HepG2 (cell line): ENCODE data around the gene ACACB. TPM values are rescaled to one million over a fixed set of nuclear protein-coding genes. Genes with fewer than 3 reads are reported as not detected.

Source experiments
- ATF2 ChIP-seq: sonication (generic); formaldehyde crosslinking; IDR thresholded peaks from 2 replicates; pipeline ENCODE4 v1.4.0; 2020; ENCODE audit warnings: missing genetic modification reagents
- BCL6 ChIP-seq: IDR thresholded peaks from 2 replicates; pipeline ENCODE4 v1.6.1; 2016; ENCODE audit warnings: missing genetic modification reagents, missing compliant biosample characterization
- CEBPB ChIP-seq: IDR thresholded peaks from 2 replicates; pipeline ENCODE4 v1.6.1; 2011; ENCODE audit warnings: low read depth, low read length, improper control_type of control experiment, borderline replicate concordance
- HIVEP1 ChIP-seq: sonication (generic); formaldehyde crosslinking; IDR thresholded peaks from 2 replicates; pipeline ENCODE4 v1.4.0; 2020; ENCODE audit warnings: mild to moderate bottlenecking, missing genetic modification reagents
- HMG20A ChIP-seq: IDR thresholded peaks from 2 replicates; pipeline ENCODE4 v1.6.1; 2016; ENCODE audit warnings: borderline replicate concordance
- HNRNPUL1 ChIP-seq: fragments of 200-400 bp; formaldehyde crosslinking; IDR thresholded peaks from 2 replicates; pipeline ENCODE4 v1.6.1; 2017; ENCODE audit warnings: low read depth, mild to moderate bottlenecking, low read length, moderate library complexity
- KDM4B ChIP-seq: sonication (generic); formaldehyde crosslinking; IDR thresholded peaks from 2 replicates; pipeline ENCODE4 v1.4.0; 2020; ENCODE audit warnings: missing genetic modification reagents
- MAX ChIP-seq: IDR thresholded peaks from 2 replicates; pipeline ENCODE4 v1.6.1; 2012; ENCODE audit warnings: inconsistent platforms
- MED1 ChIP-seq: sonication (generic); formaldehyde crosslinking; IDR thresholded peaks from 2 replicates; pipeline ENCODE4 v1.4.0; 2020; ENCODE audit warnings: missing genetic modification reagents
- NR2F1 ChIP-seq, 2 experiments: fragments of 450-650 bp in 1 of 2; formaldehyde crosslinking in 1 of 2; IDR thresholded peaks; 2 replicates each; pipeline versions ENCODE4 v1.5.0 to v1.6.1; 2016 to 2020; ENCODE audit warnings: mild to moderate bottlenecking in 1 of 2, missing compliant biosample characterization in 1 of 2, missing genetic modification reagents in 1 of 2, moderate library complexity in 1 of 2
- NR2F6 ChIP-seq, 2 experiments: IDR thresholded peaks; 2 replicates each; pipeline ENCODE4 v1.6.1; 2016; ENCODE audit warnings: antibody characterized with exemption in 1 of 2, mild to moderate bottlenecking in 1 of 2
- RCOR2 ChIP-seq: IDR thresholded peaks from 2 replicates; pipeline ENCODE4 v1.6.1; 2016; ENCODE audit warnings: missing biosample characterization, missing genetic modification reagents
- THAP9 ChIP-seq: sonication (generic); formaldehyde crosslinking; IDR thresholded peaks from 2 replicates; pipeline ENCODE4; 2020; ENCODE audit warnings: missing genetic modification reagents, mild to moderate bottlenecking, borderline replicate concordance
- THRA ChIP-seq: sonication (generic); formaldehyde crosslinking; IDR thresholded peaks from 2 replicates; pipeline ENCODE4 v1.4.0; 2020; ENCODE audit warnings: missing genetic modification reagents, borderline replicate concordance
- ZMYM3 ChIP-seq: sonication (generic); formaldehyde crosslinking; IDR thresholded peaks from 2 replicates; pipeline ENCODE4 v1.5.1; 2020; ENCODE audit warnings: mild to moderate bottlenecking, missing genetic modification reagents
- ZNF337 ChIP-seq: sonication (generic); formaldehyde crosslinking; IDR thresholded peaks from 2 replicates; pipeline ENCODE4 v1.5.1; 2020; ENCODE audit warnings: missing genetic modification reagents, low read depth, mild to moderate bottlenecking, borderline replicate concordance
- ZNF503 ChIP-seq: sonication (generic); formaldehyde crosslinking; IDR thresholded peaks from 2 replicates; pipeline ENCODE4 v1.4.0; 2020; ENCODE audit warnings: missing genetic modification reagents
- ZNF564 ChIP-seq: sonication (generic); formaldehyde crosslinking; IDR thresholded peaks from 2 replicates; pipeline ENCODE4 v1.8.1; 2023; ENCODE audit warnings: mild to moderate bottlenecking, missing genetic modification reagents
- ZNF574 ChIP-seq: sonication (generic); formaldehyde crosslinking; IDR thresholded peaks from 2 replicates; pipeline ENCODE4 v1.4.0; 2020; ENCODE audit warnings: missing genetic modification reagents
- ZNF773 ChIP-seq: sonication (generic); formaldehyde crosslinking; IDR thresholded peaks from 2 replicates; pipeline ENCODE4 v1.4.0; 2020; ENCODE audit warnings: missing genetic modification reagents, borderline replicate concordance
- polyA plus RNA-seq, 8 experiments: library from polyadenylated mRNA; depleted of rRNA in 3 of 8; stranded (reverse) in 7 of 8; unstranded in 1 of 8; fragments of >200 nt; fragmentation: Illumina TruSeq in 4 of 8; extraction: Trizol in 4 of 8; gene quantifications; 2 replicates each; pipeline versions ENCODE4 v1.2.1 to v1.2.3, GENCODE V29; 2011 to 2016; ENCODE audit warnings: low read depth in 4 of 8, missing spikeins in 1 of 8, mixed read lengths in 1 of 8; ENCODE audit not compliant: insufficient read depth in 1 of 8
- total RNA-seq, 5 experiments: library from RNA; depleted of rRNA; stranded (reverse); fragments of >200 nt; fragmentation: Illumina TruSeq; extraction: Trizol; gene quantifications; 2 replicates each; pipeline ENCODE4 v1.2.3, GENCODE V29; 2016; ENCODE audit warnings: low read depth in 1 of 5

Gene ACACB
- total and polyA plus RNA-seq, 2 of the 13 experiments (the other 11 are each of a cell fraction or from before 2014, with no cell fraction given), result 6.2 to 8.6 TPM

- TF ChIP-seq ATF2 (CRISPR knock-in tag), result 0 out of 2 replicates have a peak, but pooled peaks have one; percentile 21
- TF ChIP-seq NR2F1 (CRISPR knock-in tag; IDR thresholded peaks at IDR 0.05), result no peak
- peak; percentile 43; the same call in 1 of the 2 replicates for TF ChIP-seq CEBPB
- peak; percentile 71 for TF ChIP-seq MED1 (CRISPR knock-in tag)
- TF ChIP-seq THRA (CRISPR knock-in tag), result peak; percentile 93; the same call in 1 of the 2 replicates
- TF ChIP-seq NR2F6 (IDR thresholded peaks at IDR 0.05), result peak; percentile 50; the same call in 1 of the 2 replicates
- TF ChIP-seq NR2F6 (CRISPR knock-in tag; IDR thresholded peaks at IDR 0.05), result peak; percentile 70
- TF ChIP-seq BCL6 (CRISPR knock-in tag), result peak; percentile 75
- peak; percentile 24; the same call in 1 of the 2 replicates for TF ChIP-seq HMG20A
- no peak for TF ChIP-seq ZNF503 (CRISPR knock-in tag)
- TF ChIP-seq THAP9 (CRISPR knock-in tag), result no peak
- no peak for TF ChIP-seq ZNF337 (CRISPR knock-in tag)
- no peak for TF ChIP-seq ZNF773 (CRISPR knock-in tag)
- peak; percentile 28; the same call in 1 of the 2 replicates for TF ChIP-seq MAX
- peak; percentile 73; the same call in 1 of the 2 replicates for TF ChIP-seq ZNF564 (CRISPR knock-in tag)
- TF ChIP-seq HNRNPUL1, result no peak
- no peak for TF ChIP-seq KDM4B (CRISPR knock-in tag)
- peak; percentile 77 for TF ChIP-seq ZMYM3 (CRISPR knock-in tag)
- TF ChIP-seq RCOR2, result no peak
- no peak for TF ChIP-seq HIVEP1 (CRISPR knock-in tag)
- TF ChIP-seq ZNF574 (CRISPR knock-in tag), result peak; percentile 59
Observed at GRCh38 chr12:109087250-109087649, 29.1 kb upstream of the ACACB start (continued).
